Fibroblast of the conjunctiva (primary cell): ENCODE data around the gene CCDC32.
A peak's percentile ranks its signal among the peaks of the same experiment; 100 is the strongest.
"Not testable (repeated sequence)": the region's sequence is repeated elsewhere in the genome, so short reads cannot be mapped to it uniquely, and the experiment has no call there.

Source experiments
- DNase-seq: peaks from one replicate; pipeline ENCODE4 v3.0.0-alpha.2; 2010; ENCODE audit warnings: low read depth

Gene CCDC32

GRCh38 chr15:40564591-40565332 is at the start of gene CCDC32:
TSS of gene CCDC32 (minus strand) at chr15:40565042. CDS start at chr15:40563015, 2,027 bp downstream.
- peak; percentile 96 for DNase-seq

- DNase-seq = no peak
These were observed 48.2 kb upstream of the CCDC32 start for GRCh38 chr15:40613080-40613479.

DNA sequence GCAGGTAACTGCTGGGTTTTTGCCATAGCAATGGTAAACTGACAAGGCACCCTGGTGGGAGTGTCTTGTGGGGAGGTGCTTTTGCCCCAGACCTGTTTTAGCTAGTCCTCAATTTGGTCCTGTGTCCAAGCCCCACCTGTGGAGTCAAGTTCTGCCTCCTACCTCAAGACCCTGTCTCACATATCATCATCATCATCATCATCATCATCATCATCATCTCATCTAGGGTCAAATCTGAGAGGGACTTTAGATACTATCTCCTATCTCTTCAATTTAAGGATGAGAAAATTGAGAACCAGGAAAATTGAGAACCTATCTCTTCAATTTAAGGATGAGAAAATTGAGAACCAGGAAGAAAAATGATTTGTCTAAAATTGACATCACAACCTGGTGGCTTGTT is 39.1 kb upstream of the CCDC32 start:
- DNase-seq = no peak

- DNase-seq = no peak
These were observed 36.1 kb upstream of the CCDC32 start for GRCh38 chr15:40600956-40601355.

GRCh38 chr15:40598672-40599071 is 33.8 kb upstream of the CCDC32 start:
- no peak for DNase-seq

DNA sequence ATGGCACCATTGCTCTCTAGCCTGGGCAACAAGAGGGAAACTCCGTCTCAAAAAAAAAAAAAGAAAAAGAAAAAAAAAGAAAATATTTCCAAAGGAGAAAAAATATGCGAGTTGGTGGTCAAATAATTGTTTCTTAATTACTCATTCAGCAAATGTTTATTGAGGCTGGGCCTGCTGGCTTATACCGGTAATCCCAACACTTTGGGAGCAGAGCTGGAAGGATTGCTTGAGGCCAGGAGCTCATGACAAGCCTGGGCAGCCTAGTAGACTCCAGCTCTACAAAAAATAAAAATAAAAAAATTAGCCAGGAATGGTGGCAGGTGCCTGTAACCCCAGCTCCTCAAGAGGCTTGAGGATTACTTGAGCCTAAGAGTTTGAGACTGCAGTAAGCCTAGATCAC is 33.3 kb upstream of the CCDC32 start:
- DNase-seq = no peak

- DNase-seq = no peak
These were observed 32.2 kb upstream of the CCDC32 start for GRCh38 chr15:40597024-40597423.

DNA sequence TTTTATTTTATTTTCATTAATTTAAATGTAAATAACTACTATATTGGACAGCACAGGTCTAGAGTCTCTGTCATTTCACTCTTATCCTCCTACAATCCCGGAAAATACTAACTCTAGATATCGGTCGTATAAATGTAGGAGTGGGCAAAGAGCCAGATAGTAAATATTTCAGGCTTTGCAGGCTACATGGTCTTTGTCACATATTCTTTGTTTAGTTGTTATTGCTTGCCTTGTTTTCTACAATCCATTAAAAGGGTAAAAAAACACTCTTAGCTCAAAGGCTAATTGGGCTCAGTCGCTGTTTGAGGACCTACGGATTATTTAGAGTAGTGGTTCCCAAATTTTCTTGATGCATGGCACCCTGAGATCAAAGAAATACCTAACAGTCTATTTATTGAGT is 30.9 kb upstream of the CCDC32 start:
- DNase-seq = no peak

- no peak for DNase-seq
These were observed 30.4 kb upstream of the CCDC32 start for GRCh38 chr15:40595219-40595618.

DNA sequence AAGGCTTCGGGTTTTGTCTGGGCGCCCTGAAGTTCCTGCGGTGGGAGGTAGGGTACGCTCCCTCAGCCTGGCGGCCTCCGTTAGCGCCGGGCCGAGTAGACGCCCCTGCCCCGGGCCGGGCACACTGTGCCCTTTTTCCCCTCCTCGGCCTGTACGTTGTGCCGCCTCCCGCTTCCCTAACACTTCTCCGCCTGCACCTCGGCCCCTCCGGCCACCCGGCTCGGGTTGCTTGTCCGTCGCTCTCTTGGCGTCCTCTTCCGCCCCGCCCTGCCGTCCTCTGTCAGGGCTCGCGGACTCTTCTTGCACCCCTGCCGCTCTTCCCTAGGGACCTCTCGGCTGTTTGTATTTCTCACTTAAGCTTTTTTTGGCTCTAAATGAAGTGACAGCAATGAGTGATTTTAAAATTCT is 29.6 kb upstream of the CCDC32 start:
- DNase-seq = peak; percentile 24

- peak; percentile 97 for DNase-seq
These were observed 29.0 kb upstream of the CCDC32 start, which contains the start of gene KNL1 for GRCh38 chr15:40593588-40594428. TSS of gene KNL1 (plus strand) at chr15:40594249. CDS start at chr15:40602932, 8,683 bp downstream.

- no peak for DNase-seq
These were observed 28.3 kb upstream of the CCDC32 start for GRCh38 chr15:40593165-40593564.

GRCh38 chr15:40591389-40591788 is 26.5 kb upstream of the CCDC32 start:
- DNase-seq = no peak

DNA sequence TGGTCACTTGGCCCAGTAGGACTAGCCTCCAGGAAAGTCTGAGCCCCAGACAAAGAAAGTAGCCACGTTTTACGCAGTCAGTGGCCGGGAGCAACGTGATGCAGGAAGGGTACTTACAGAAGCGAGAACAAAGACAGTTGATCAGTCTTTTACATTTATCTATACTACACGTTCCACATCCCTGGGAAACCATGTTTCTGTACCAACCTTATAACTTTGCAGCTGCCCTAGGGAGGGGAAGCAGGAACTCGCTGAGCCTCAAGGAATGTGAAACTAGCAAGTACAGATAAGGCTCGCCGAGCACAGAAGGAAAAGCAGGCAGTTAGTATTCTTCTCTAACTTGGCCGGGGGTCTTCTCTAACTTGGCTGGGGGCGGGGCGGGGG is 25.8 kb upstream of the CCDC32 start:
- DNase-seq = no peak

GRCh38 chr15:40584191-40584590 is 19.3 kb upstream of the CCDC32 start:
- DNase-seq = no peak

- peak; percentile 3 for DNase-seq
These were observed 17.9 kb upstream of the CCDC32 start for GRCh38 chr15:40582726-40583246.

- DNase-seq = not testable (repeated sequence)
These were observed 17.0 kb upstream of the CCDC32 start for GRCh38 chr15:40581796-40582195.

- DNase-seq = no peak
These were observed 14.1 kb upstream of the CCDC32 start for GRCh38 chr15:40578892-40579291.

- DNase-seq = not testable (repeated sequence)
These were observed 12.1 kb upstream of the CCDC32 start for GRCh38 chr15:40576914-40577313.

- DNase-seq = no peak
These were observed 10.3 kb upstream of the CCDC32 start for GRCh38 chr15:40575113-40575512.

DNA sequence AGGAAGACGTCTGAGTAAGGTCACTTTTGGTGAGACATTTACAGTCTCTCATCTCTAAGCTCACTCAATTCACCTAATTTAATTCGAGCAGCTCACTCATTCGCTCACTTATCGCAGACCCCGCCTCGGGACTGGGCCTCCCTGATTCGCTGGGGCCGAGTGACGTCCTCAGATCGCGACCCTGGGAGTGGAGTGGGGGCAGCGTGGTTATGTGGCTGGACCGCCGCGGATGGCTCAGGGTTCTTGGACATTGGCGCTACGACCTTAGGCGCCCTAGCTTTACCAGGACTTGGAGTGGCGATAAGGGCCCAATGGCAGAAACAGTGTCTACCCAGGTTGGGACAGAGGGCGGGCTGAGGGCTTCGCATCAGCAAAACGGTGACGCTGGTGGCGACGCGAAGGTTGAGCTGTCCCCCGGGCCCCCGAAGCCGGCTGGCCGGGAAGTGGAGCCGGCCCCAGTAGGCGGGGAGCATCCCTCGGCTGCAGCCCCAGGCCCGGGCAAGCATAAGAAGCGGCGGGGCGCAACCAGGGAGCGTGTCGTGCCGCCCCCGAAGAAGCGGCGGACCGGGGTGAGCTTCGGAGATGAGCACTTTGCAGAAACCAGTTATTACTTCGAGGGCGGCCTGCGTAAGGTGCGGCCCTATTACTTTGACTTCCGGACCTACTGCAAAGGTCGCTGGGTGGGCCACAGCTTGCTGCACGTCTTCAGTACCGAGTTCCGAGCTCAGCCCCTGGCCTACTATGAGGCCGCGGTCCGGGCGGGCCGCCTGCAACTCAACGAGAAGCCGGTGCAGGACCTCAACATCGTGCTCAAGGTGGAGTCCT is 4.5 kb upstream of the CCDC32 start, which contains the start of gene RPUSD2:
TSS of gene RPUSD2 (plus strand) at position 171 of the 825 bp plus-strand sequence. CDS start at position 210, 39 bp downstream.
- DNase-seq = peak; percentile 68

DNA sequence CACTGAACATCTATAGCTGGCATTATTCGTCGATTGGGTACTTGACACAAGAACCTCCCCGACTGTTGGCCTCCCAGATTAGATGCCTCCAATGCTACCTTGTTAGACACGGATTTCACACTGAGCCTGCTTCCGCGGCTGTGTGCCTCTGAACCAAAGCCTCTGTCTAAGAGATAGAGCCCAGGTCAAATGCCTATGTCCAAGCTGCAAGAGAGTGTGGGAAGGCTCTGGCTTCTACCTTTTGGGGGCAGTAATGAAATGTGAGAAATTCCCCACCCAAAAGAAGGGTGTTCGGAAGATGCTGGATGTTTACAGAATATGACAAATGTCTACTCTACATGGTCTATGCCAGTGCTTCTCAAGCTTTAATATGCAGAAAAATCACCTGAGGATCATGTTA is 2.3 kb upstream of the CCDC32 start:
- no peak for DNase-seq
